Spleen (tissue), 7 donors: ENCODE data around the gene ZPLD1.

Source experiments
- CTCF ChIP-seq, 11 experiments: fragments of 200-600 bp in 7 of 11; fragments of 450-650 bp in 4 of 11; sonication (generic) in 4 of 11; IDR thresholded peaks in 8 of 11; conservative IDR thresholded peaks in 3 of 11; 1 replicate in 7 of 11; 2 replicates in 4 of 11; pipeline versions ENCODE4 v1.4.0 to v1.8.0; 2016 to 2021; ENCODE audit warnings: antibody characterized with exemption in 11 of 11, inconsistent platforms in 4 of 11, mild to moderate bottlenecking in 1 of 11
- POLR2A ChIP-seq, 3 donors: fragments of 450-650 bp; IDR thresholded peaks; one replicate each; pipeline ENCODE4 v1.5.1; 2017; ENCODE audit warnings: antibody characterized with exemption in 3 of 3, mild to moderate bottlenecking in 1 of 3
- POLR2AphosphoS5 ChIP-seq, 3 donors: sonication (generic); formaldehyde crosslinking; IDR thresholded peaks; one replicate each; pipeline ENCODE4 v1.5.1; 2017; ENCODE audit warnings: antibody characterized with exemption in 3 of 3
- donor health status: DM: no; HTN: no; CAD: no; lungs with moderate emphysema.
- donor health status: DM: no; HTN: no; CAD: no.
- donor health status: DM: no; HTN: no; CAD: no.

DNA sequence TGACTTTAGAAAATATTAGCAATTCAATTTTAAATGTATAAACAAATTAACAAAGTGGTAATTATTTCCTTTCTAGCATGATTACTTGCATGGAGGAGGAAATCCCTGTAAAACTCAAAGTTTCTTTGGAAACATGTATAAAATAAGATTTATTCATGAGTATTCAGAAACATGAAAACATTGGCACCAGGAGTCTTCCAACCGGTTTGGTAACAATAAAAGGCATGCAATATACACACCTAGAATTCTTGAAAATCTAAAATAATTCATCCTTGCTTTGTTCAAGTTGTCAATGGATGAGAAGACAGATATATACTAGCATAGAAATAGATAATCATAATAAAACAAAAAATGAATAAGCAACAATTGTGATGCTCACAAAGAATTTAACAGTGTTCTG is 76.4 kb downstream of the ZPLD1 start:
- TF ChIP-seq POLR2A (IDR thresholded peaks at IDR 0.05), result no peak
- no peak for TF ChIP-seq CTCF (IDR thresholded peaks at IDR 0.05 in 8 of 11, conservative IDR thresholded peaks at IDR 0.05 in 3 of 11)
- TF ChIP-seq POLR2AphosphoS5 (IDR thresholded peaks at IDR 0.05), result no peak
